GM18870 (cell line): ENCODE measurements around the gene LSS.

Experiments
- ATAC-seq: cut with Tn5 transposase; IDR thresholded peaks from one replicate; pipeline ENCODE4 v1.9.1; 2021; ENCODE audit warnings: moderate library complexity; ENCODE audit not compliant: unreplicated experiment

Gene LSS

GRCh38 chr21:46228345-46229051 lies at the start of gene LSS:
TSS of gene LSS (minus strand) at chr21:46228774. CDS start at chr21:46228745, 29 bp downstream.
- ATAC-seq: peak; percentile 39

GRCh38 chr21:46274797-46275390 lies 46.3 kb upstream of the LSS start:
- ATAC-seq: no peak

GRCh38 chr21:46273341-46273740 lies 44.8 kb upstream of the LSS start:
- ATAC-seq: no peak

- no peak for ATAC-seq
Observed at GRCh38 chr21:46269466-46269865, 40.9 kb upstream of the LSS start.

- ATAC-seq: no peak
Observed at GRCh38 chr21:46268371-46268770, 39.8 kb upstream of the LSS start.

- no peak for ATAC-seq
Observed at GRCh38 chr21:46266946-46267345, 38.4 kb upstream of the LSS start.

GRCh38 chr21:46265736-46266525 lies 37.4 kb upstream of the LSS start:
- ATAC-seq: no peak

GRCh38 chr21:46264690-46265144 lies 36.1 kb upstream of the LSS start:
- ATAC-seq: no peak

GRCh38 chr21:46264046-46264689 lies 35.6 kb upstream of the LSS start:
- no peak for ATAC-seq

GRCh38 chr21:46256501-46256994 lies 28.0 kb upstream of the LSS start:
- no peak for ATAC-seq

- no peak for ATAC-seq
Observed at GRCh38 chr21:46255758-46256337, 27.3 kb upstream of the LSS start.

- ATAC-seq: no peak
Observed at GRCh38 chr21:46255166-46255565, 26.6 kb upstream of the LSS start.

GRCh38 chr21:46254208-46254975 lies 25.8 kb upstream of the LSS start:
- peak; percentile 41 for ATAC-seq

GRCh38 chr21:46253610-46254124 lies 25.1 kb upstream of the LSS start:
- ATAC-seq: peak; percentile 55

- no peak for ATAC-seq
Observed at GRCh38 chr21:46252840-46253239, 24.3 kb upstream of the LSS start.

- no peak for ATAC-seq
Observed at GRCh38 chr21:46250146-46250725, 21.7 kb upstream of the LSS start.

- ATAC-seq: no peak
Observed at GRCh38 chr21:46248827-46249226, 20.3 kb upstream of the LSS start.

GRCh38 chr21:46248422-46248782 lies 19.8 kb upstream of the LSS start:
- no peak for ATAC-seq

- no peak for ATAC-seq
Observed at GRCh38 chr21:46247699-46248421, 19.3 kb upstream of the LSS start.
